HFFc6 (cell line): ENCODE measurements around the gene PEPD. TPM values are rescaled to one million over a fixed set of nuclear protein-coding genes. Genes with fewer than 3 reads are reported as not detected.

ENCODE experiments used
- DNase-seq: peaks from one replicate; pipeline ENCODE4 v3.0.0-alpha.2; 2018
- H3K27ac Mint-ChIP-seq: 2 replicates; pipeline ENCODE4 v1.8.0; 2020; ENCODE audit warnings: mild to moderate bottlenecking, mixed read lengths
- H3K27me3 Mint-ChIP-seq: 2 replicates; pipeline ENCODE4 v1.8.0; 2021; ENCODE audit warnings: mild to moderate bottlenecking, moderate library complexity, mixed read lengths; ENCODE audit not compliant: insufficient read depth
- H3K36me3 Mint-ChIP-seq: 2 replicates; pipeline ENCODE4 v1.8.0; 2021; ENCODE audit warnings: low read depth, mixed read lengths
- H3K4me1 Mint-ChIP-seq: 2 replicates; pipeline ENCODE4 v1.8.0; 2020; ENCODE audit warnings: low read depth, mixed read lengths
- H3K4me3 Mint-ChIP-seq: 2 replicates; pipeline ENCODE4 v1.8.0; 2020; ENCODE audit warnings: mild to moderate bottlenecking, moderate library complexity, mixed read lengths
- H3K9me3 Mint-ChIP-seq: 2 replicates; pipeline ENCODE4 v1.8.0; 2020; ENCODE audit warnings: mild to moderate bottlenecking, mixed read lengths
- total RNA-seq, 6 experiments: library from RNA; stranded (reverse); fragmentation: NEBNext Ultra II Directional; extraction: Animal tissue kit (Norgen Biotek cat#: 25700); gene quantifications; 2 replicates in 1 of 6; 3 replicates in 5 of 6; pipeline ENCODE4 v1.2.3, GENCODE V29; 2021
- TF ChIP-seq, protein P1 (sequence below): fragments of 200-600 bp; sonication (generic); IDR thresholded peaks from 2 replicates; pipeline ENCODE4 v1.5.0; 2021; ENCODE audit warnings: antibody characterized with exemption, mild to moderate bottlenecking

Gene PEPD
- total RNA-seq, 6 experiments from 2014 or later, result 57.0 to 76.9 (median 67.6) TPM

DNA sequence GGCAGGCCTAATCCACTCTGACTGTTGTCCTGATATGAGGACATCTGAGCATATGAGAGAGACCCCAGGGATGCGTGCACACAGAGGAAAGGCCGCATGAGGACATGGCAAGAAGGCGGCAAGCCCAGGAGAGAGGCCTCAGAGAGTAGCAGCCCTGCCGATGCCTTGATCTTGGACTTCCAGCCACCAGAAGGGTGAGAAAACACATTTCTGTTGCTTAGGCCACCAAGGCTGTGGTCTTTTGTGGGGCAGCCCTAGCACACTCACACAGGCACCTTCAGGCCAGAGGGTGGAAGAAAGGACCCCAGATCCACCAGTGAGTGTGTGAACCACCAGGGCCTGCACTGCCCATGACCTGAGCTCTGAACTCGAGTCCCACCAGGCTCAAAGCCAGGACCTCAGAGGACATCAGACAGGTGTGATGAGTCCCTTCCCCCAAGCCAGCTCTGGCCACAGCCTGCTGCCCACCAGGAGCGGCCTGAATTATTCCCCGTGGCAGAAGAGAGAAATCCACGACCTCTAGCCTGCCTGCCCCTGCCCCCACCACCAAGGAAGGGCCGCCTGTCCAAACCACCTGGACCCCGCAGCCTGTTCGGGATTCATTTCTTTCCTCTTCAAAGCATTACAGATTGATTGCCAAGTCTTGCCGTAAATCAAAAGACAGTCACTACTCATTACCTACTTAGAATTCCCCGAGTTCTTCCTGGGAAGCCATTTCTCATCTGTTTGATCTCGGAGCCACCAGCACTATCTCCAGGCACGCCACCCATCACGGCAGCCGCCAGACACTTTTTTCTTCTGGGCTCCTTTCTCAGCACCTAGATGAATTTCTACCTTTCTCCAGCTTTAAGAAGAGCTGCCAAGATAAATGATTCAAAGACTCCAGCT lies 75.9 kb downstream of the PEPD start:
- Mint-ChIP-seq H3K36me3 (0 out of 2 replicates have a peak, but pooled peaks cover 5% of the 10 kb centered on the region), H3K27ac (no peak overlapping the region), H3K9me3 (no peaks in the 10 kb centered on the region), H3K4me3 (no peak overlapping the region), H3K4me1 (peaks cover 6% of the 10 kb centered on the region), H3K27me3 (peaks cover 2% of the 10 kb centered on the region; the same call in 1 of the 2 replicates)
- TF ChIP-seq, protein P1, sequence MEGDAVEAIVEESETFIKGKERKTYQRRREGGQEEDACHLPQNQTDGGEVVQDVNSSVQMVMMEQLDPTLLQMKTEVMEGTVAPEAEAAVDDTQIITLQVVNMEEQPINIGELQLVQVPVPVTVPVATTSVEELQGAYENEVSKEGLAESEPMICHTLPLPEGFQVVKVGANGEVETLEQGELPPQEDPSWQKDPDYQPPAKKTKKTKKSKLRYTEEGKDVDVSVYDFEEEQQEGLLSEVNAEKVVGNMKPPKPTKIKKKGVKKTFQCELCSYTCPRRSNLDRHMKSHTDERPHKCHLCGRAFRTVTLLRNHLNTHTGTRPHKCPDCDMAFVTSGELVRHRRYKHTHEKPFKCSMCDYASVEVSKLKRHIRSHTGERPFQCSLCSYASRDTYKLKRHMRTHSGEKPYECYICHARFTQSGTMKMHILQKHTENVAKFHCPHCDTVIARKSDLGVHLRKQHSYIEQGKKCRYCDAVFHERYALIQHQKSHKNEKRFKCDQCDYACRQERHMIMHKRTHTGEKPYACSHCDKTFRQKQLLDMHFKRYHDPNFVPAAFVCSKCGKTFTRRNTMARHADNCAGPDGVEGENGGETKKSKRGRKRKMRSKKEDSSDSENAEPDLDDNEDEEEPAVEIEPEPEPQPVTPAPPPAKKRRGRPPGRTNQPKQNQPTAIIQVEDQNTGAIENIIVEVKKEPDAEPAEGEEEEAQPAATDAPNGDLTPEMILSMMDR, result no peak
- DNase-seq, result no peak

DNA sequence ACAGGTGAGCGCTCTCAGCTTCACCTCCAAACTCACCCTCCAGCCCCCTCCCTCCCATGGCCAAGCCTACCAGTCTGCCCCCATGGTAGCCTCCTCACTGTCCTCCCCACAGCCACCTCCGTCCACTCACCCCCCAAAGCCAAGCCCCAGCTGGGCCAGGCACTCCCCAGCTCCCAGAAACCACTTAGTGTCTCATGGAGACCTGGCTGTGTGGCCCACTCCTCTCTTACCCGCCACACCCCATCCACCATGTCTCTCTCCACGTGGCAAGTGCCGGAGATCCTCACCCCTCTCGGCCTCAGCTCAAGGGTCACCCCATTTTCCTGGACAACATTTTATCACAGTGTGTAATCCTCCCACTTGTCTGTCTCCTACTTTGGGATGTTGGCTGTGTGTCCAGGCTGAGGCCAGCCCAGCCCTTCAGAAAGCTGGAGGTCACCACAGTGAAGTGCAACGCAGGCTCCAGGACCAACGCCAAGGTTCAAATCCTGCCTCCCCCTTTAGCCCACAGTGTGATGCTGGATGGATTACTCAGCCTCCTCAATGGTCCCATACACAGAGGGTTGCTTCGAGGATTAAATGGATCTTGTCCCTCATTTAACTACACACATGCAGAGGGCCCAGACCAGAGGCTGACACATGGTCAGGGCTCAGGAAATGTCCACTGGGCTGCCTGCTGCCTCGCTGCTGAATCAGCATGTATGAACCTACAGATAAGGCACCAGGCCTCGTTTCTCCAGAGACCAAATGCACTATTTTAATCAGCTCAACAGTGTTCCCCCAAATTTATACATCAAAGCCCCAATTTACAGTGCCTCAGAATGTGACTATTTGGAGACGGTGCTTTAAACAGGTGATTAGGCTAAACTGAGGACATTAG lies 76.8 kb downstream of the PEPD start:
- TF ChIP-seq, protein P1, result no peak
- H3K4me1 Mint-ChIP-seq, result peaks cover 6% of the 10 kb centered on the region
- no peak overlapping the region for H3K27ac Mint-ChIP-seq
- 0 out of 2 replicates have a peak, but pooled peaks cover 5% of the 10 kb centered on the region for H3K36me3 Mint-ChIP-seq
- H3K4me3 Mint-ChIP-seq, result no peak overlapping the region
- no peaks in the 10 kb centered on the region for H3K9me3 Mint-ChIP-seq
- peaks cover 2% of the 10 kb centered on the region; the same call in 1 of the 2 replicates for H3K27me3 Mint-ChIP-seq
- no peak for DNase-seq

DNA sequence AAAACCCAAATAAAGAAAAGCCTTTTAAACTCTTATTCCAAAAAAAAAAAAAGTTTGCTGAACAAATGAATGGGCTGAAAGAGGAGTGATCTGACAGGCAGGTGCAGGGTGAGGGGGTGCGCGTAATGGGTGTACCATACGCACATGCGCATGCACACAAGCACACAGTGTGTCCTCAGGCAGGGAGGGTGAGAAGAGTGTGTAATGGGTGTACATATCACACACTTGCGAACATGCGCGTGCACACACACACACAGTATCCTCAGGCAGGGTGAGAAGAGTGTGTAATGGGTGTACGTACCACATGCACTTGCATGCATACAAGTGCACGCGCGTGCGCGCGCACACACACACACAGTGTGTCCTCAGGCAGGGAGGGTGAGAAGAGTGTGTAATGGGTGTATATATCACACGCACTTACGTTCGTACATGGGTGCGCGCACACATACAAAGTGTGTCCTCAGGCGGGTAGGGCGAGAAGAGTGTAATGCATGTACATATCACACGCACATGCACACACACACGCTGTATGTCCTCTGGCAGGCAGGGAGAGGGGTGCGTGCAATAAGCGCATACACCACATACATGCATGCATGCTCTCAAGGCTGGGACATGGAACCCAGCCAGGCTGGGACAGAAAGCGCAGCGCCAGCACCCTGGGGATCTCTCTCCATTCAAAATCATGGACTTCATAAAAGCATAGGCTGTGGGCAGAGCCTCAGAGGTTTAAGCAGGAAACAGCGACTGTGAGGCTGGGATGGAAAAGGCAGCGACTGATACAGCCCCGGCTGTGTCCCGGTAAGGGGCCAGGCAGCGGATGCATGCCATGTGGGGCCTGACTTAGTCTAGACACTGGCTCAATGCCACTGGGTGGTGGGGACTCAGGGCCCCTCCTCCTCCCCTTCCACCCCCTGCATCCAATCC lies 77.7 kb downstream of the PEPD start:
- H3K27me3 Mint-ChIP-seq, result no peaks in the 10 kb centered on the region
- H3K4me1 Mint-ChIP-seq, result peaks cover 6% of the 10 kb centered on the region
- no peak overlapping the region for H3K4me3 Mint-ChIP-seq
- TF ChIP-seq, protein P1, result no peak
- H3K36me3 Mint-ChIP-seq, result 0 out of 2 replicates have a peak, but pooled peaks cover 5% of the 10 kb centered on the region
- H3K27ac Mint-ChIP-seq, result no peak overlapping the region
- no peaks in the 10 kb centered on the region for H3K9me3 Mint-ChIP-seq
- no peak for DNase-seq

DNA sequence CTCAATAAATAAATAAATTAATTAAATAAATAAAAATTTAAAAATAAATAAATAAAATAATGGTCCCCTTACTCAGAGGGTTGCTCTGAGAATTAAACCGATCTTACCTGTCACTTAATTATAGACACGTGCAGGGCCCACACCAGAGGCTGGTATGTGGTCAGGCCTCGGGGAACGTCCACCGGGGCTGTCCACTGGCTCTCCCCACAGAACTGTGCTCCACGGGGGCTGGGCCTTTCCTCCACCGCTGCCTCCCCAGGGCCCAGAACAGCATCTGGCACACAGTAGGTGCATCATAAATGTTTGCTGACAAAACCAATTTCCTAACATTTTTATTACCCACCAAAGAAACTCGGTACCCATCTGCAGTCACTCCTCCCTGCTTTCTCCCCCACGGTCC lies 78.9 kb downstream of the PEPD start:
- no peaks in the 10 kb centered on the region for H3K9me3 Mint-ChIP-seq
- TF ChIP-seq, protein P1, result no peak
- H3K4me1 Mint-ChIP-seq, result peaks cover 6% of the 10 kb centered on the region
- DNase-seq, result no peak
- H3K36me3 Mint-ChIP-seq, result 0 out of 2 replicates have a peak, but pooled peaks cover 5% of the 10 kb centered on the region
- H3K27ac Mint-ChIP-seq, result no peak overlapping the region
- H3K4me3 Mint-ChIP-seq, result no peak overlapping the region
- H3K27me3 Mint-ChIP-seq, result no peaks in the 10 kb centered on the region

DNA sequence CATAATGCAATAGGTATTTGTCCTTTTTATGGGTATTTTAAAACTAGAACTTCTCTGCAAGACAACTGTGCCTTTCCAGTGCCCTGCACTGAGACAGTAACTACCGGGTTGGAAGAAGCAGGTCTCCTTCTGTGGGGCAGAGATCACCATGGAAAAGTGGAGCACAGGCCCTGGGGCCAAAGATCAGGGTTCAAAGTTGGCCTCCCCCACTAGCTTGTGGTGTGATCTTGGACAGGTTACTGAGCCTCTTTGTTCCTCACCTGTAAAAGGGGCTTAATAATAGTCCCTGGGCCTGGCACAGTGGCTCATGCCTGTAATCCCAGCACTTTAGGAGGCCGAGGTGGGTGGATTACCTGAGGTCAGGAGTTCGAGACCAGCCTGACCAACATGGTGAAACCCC lies 79.8 kb downstream of the PEPD start:
- H3K36me3 Mint-ChIP-seq, result 0 out of 2 replicates have a peak, but pooled peaks cover 5% of the 10 kb centered on the region
- H3K4me3 Mint-ChIP-seq, result no peak overlapping the region
- no peak for DNase-seq
- no peaks in the 10 kb centered on the region for H3K9me3 Mint-ChIP-seq
- TF ChIP-seq, protein P1, result no peak
- no peaks in the 10 kb centered on the region for H3K27me3 Mint-ChIP-seq
- peaks cover 6% of the 10 kb centered on the region for H3K4me1 Mint-ChIP-seq
- no peak overlapping the region for H3K27ac Mint-ChIP-seq
